Measurements from ENCODE around the gene ADGRD1.
A peak's percentile ranks its signal among the peaks of the same experiment; 100 is the strongest.
"Not testable (repeated sequence)": the region's sequence is repeated elsewhere in the genome, so short reads cannot be mapped to it uniquely, and the experiment has no call there.

Gene ADGRD1

GRCh38 chr12:130988751-130989150, 35.0 kb downstream of the ADGRD1 start:
- DNase-seq: no peak

GRCh38 chr12:130989391-130989790, 35.7 kb downstream of the ADGRD1 start:
- DNase-seq: no peak

GRCh38 chr12:130990034-130990433, 36.3 kb downstream of the ADGRD1 start:
- DNase-seq: no peak

- peak; percentile 31 to 53 for DNase-seq
Measured at GRCh38 chr12:130992448-130992847, 38.7 kb downstream of the ADGRD1 start.

GRCh38 chr12:130992979-130993538, 39.4 kb downstream of the ADGRD1 start:
- no peak for DNase-seq

- peak; percentile 73 to 87 for DNase-seq
Measured at GRCh38 chr12:130993759-130994670, 40.3 kb downstream of the ADGRD1 start.

GRCh38 chr12:130994821-130995375, 41.2 kb downstream of the ADGRD1 start:
- no peak for DNase-seq

GRCh38 chr12:130995386-130995969, 41.8 kb downstream of the ADGRD1 start:
- DNase-seq: not testable (repeated sequence)

GRCh38 chr12:130998136-130998535, 44.4 kb downstream of the ADGRD1 start:
- no peak for DNase-seq

- DNase-seq: no peak
Measured at GRCh38 chr12:131000000-131000486, 46.3 kb downstream of the ADGRD1 start.

- DNase-seq: no peak
Measured at GRCh38 chr12:131001493-131001892, 47.8 kb downstream of the ADGRD1 start.

GRCh38 chr12:131002216-131002631, 48.5 kb downstream of the ADGRD1 start:
- no peak for DNase-seq

GRCh38 chr12:131003036-131003715, 49.5 kb downstream of the ADGRD1 start:
- DNase-seq: no peak

- DNase-seq: no peak
Measured at GRCh38 chr12:131003716-131004045, 50.0 kb downstream of the ADGRD1 start.

GRCh38 chr12:131004166-131004565, 50.5 kb downstream of the ADGRD1 start:
- DNase-seq: no peak

- no peak for DNase-seq
Measured at GRCh38 chr12:131005161-131006035, 51.7 kb downstream of the ADGRD1 start.

- no peak for DNase-seq
Measured at GRCh38 chr12:131006036-131006735, 52.5 kb downstream of the ADGRD1 start.

- DNase-seq: no peak
Measured at GRCh38 chr12:131007031-131007739, 53.5 kb downstream of the ADGRD1 start.

- DNase-seq: no peak
Measured at GRCh38 chr12:131007740-131008117, 54.0 kb downstream of the ADGRD1 start.

- no peak for DNase-seq
Measured at GRCh38 chr12:131008131-131008912, 54.6 kb downstream of the ADGRD1 start.
